GOT3 (cell line): ENCODE measurements around the gene GCH1.
"Not testable (repeated sequence)": the region's sequence is repeated elsewhere in the genome, so short reads cannot be mapped to it uniquely, and the experiment has no call there.

Source experiments
- DNase-seq: peaks from one replicate; lab custom pipeline; 2025; ENCODE audit warnings: mixed read lengths; lab: John Stamatoyannopoulos, UW

GCH1 gene

GRCh38 chr14:54822685-54823084 is 79.9 kb downstream of the GCH1 start:
- no peak for DNase-seq

- DNase-seq: no peak
Measured at GRCh38 chr14:54818201-54819133, 84.2 kb downstream of the GCH1 start.

GRCh38 chr14:54817506-54817905 is 85.1 kb downstream of the GCH1 start:
- DNase-seq: no peak

GRCh38 chr14:54816450-54816849 is 86.2 kb downstream of the GCH1 start:
- DNase-seq: no peak

GRCh38 chr14:54815515-54815914 is 87.1 kb downstream of the GCH1 start:
- DNase-seq: no peak

GRCh38 chr14:54815016-54815415 is 87.6 kb downstream of the GCH1 start:
- DNase-seq: no peak

GRCh38 chr14:54814076-54814475 is 88.5 kb downstream of the GCH1 start:
- no peak for DNase-seq

GRCh38 chr14:54813081-54813480 is 89.5 kb downstream of the GCH1 start:
- no peak for DNase-seq

GRCh38 chr14:54812617-54813016 is 90.0 kb downstream of the GCH1 start:
- no peak for DNase-seq

- no peak for DNase-seq
Measured at GRCh38 chr14:54809767-54810166, 92.9 kb downstream of the GCH1 start.

- DNase-seq: no peak
Measured at GRCh38 chr14:54808326-54809161, 94.1 kb downstream of the GCH1 start.

GRCh38 chr14:54807881-54808280 is 94.7 kb downstream of the GCH1 start:
- DNase-seq: no peak

GRCh38 chr14:54807428-54807827 is 95.2 kb downstream of the GCH1 start:
- DNase-seq: no peak

GRCh38 chr14:54806616-54807015 is 96.0 kb downstream of the GCH1 start:
- DNase-seq: no peak

- DNase-seq: peak; percentile 3
Measured at GRCh38 chr14:54805445-54806322, 96.9 kb downstream of the GCH1 start.

- DNase-seq: no peak
Measured at GRCh38 chr14:54805070-54805444, 97.6 kb downstream of the GCH1 start.

GRCh38 chr14:54804538-54805041 is 98.0 kb downstream of the GCH1 start:
- DNase-seq: no peak

GRCh38 chr14:54803926-54804537 is 98.6 kb downstream of the GCH1 start:
- DNase-seq: no peak

GRCh38 chr14:54803396-54803795 is 99.2 kb downstream of the GCH1 start:
- DNase-seq: no peak

GRCh38 chr14:54801482-54801881 is 101.1 kb downstream of the GCH1 start:
- DNase-seq: not testable (repeated sequence)

GRCh38 chr14:54798465-54799124 is 104.0 kb downstream of the GCH1 start:
- no peak for DNase-seq
